ENCODE data around the gene ZNF579. TPM values are rescaled to one million over a fixed set of nuclear protein-coding genes. Genes with fewer than 3 reads are reported as not detected.

Gene ZNF579
- total and polyA plus RNA-seq, 2 of the 13 experiments (the other 11 are each of a cell fraction or from before 2014, with no cell fraction given), result 2.1 to 2.9 TPM

DNA sequence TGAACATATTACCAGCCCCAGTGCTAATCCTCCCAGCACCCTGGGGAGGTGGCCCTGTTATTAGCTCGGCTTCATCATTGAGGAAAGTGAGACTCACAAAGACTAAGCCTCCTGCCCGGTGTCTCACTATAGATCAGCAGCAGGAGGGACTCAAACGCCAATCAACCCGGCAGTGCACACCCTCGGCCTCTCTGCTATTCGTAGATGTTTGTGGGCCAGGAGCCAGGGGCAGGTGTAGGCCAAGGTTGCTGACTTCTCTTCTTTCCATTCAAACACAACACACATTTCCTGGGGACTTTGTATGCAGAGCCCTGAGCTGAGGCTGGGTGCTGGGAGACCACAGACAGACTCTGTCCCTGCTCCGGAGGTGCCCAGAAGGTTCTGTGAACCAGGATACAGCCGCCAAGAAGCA is 25.9 kb downstream of the ZNF579 start (continued):
- TF ChIP-seq ETV5 (CRISPR knock-in tag; IDR thresholded peaks at IDR 0.05; ENCODE audit: borderline replicate concordance), result 0 out of 2 replicates have a peak, but pooled peaks have one; percentile 13
- TF ChIP-seq TRIM24 (CRISPR knock-in tag; IDR thresholded peaks at IDR 0.05), result no peak
- no peak for TF ChIP-seq KDM6A (CRISPR knock-in tag; IDR thresholded peaks at IDR 0.05; ENCODE audit: low read depth)
- TF ChIP-seq ELF4 (CRISPR knock-in tag; IDR thresholded peaks at IDR 0.05; ENCODE audit: borderline replicate concordance), result no peak
- no peak for TF ChIP-seq ZNF788 (CRISPR knock-in tag; IDR thresholded peaks at IDR 0.05; ENCODE audit: borderline replicate concordance)
- TF ChIP-seq RAD51 (IDR thresholded peaks at IDR 0.05; ENCODE audit: borderline replicate concordance), result no peak
- TF ChIP-seq HIC2 (CRISPR knock-in tag; IDR thresholded peaks at IDR 0.05; ENCODE audit: low read depth), result no peak
- no peak for TF ChIP-seq ZNF713 (CRISPR knock-in tag; IDR thresholded peaks at IDR 0.05)
- no peak for TF ChIP-seq ZSCAN31 (CRISPR knock-in tag; IDR thresholded peaks at IDR 0.05; ENCODE audit: low read depth)
- TF ChIP-seq SMC3 (IDR thresholded peaks at IDR 0.05; ENCODE audit: low read length), result no peak
- TF ChIP-seq RERE (CRISPR knock-in tag; IDR thresholded peaks at IDR 0.05; ENCODE audit: low read depth), result 0 out of 2 replicates have a peak, but pooled peaks have one; percentile 27
- TF ChIP-seq ASH2L (IDR thresholded peaks at IDR 0.05; ENCODE audit: insufficient read length, low read depth, low read length), result no peak
- TF ChIP-seq NAIF1 (CRISPR knock-in tag; IDR thresholded peaks at IDR 0.05; ENCODE audit: borderline replicate concordance), result no peak
- no peak for TF ChIP-seq TOPORS (CRISPR knock-in tag; IDR thresholded peaks at IDR 0.05)
- TF ChIP-seq ATAD3A (CRISPR knock-in tag; IDR thresholded peaks at IDR 0.05), result no peak
- no peak for TF ChIP-seq EP300 (IDR thresholded peaks at IDR 0.05; ENCODE audit: low read depth in 2 of 2, low read length in 2 of 2)
- no peak for TF ChIP-seq EP300 (CRISPR knock-in tag; IDR thresholded peaks at IDR 0.05; ENCODE audit: borderline replicate concordance)
- TF ChIP-seq MIER3 (CRISPR knock-in tag; IDR thresholded peaks at IDR 0.05; ENCODE audit: borderline replicate concordance), result peak; percentile 48; the same call in 1 of the 2 replicates
- no peak for TF ChIP-seq SAFB2 (CRISPR knock-in tag; IDR thresholded peaks at IDR 0.05; ENCODE audit: borderline replicate concordance, low read depth)
- TF ChIP-seq, protein P1, sequence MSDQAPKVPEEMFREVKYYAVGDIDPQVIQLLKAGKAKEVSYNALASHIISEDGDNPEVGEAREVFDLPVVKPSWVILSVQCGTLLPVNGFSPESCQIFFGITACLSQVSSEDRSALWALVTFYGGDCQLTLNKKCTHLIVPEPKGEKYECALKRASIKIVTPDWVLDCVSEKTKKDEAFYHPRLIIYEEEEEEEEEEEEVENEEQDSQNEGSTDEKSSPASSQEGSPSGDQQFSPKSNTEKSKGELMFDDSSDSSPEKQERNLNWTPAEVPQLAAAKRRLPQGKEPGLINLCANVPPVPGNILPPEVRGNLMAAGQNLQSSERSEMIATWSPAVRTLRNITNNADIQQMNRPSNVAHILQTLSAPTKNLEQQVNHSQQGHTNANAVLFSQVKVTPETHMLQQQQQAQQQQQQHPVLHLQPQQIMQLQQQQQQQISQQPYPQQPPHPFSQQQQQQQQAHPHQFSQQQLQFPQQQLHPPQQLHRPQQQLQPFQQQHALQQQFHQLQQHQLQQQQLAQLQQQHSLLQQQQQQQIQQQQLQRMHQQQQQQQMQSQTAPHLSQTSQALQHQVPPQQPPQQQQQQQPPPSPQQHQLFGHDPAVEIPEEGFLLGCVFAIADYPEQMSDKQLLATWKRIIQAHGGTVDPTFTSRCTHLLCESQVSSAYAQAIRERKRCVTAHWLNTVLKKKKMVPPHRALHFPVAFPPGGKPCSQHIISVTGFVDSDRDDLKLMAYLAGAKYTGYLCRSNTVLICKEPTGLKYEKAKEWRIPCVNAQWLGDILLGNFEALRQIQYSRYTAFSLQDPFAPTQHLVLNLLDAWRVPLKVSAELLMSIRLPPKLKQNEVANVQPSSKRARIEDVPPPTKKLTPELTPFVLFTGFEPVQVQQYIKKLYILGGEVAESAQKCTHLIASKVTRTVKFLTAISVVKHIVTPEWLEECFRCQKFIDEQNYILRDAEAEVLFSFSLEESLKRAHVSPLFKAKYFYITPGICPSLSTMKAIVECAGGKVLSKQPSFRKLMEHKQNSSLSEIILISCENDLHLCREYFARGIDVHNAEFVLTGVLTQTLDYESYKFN (CRISPR knock-in tag; conservative IDR thresholded peaks at IDR 0.05), result 0 out of 2 replicates have a peak, but pooled peaks have one; percentile 47
- TF ChIP-seq MED1 (CRISPR knock-in tag; IDR thresholded peaks at IDR 0.05), result peak; percentile 51
